ENCODE measurements around the gene CPN2.
A peak's percentile ranks its signal among the peaks of the same experiment; 100 is the strongest.

The CPN2 gene

GRCh38 chr3:194326192-194326967 lies 24.7 kb downstream of the CPN2 start:
- no peak for DNase-seq

GRCh38 chr3:194325424-194326153 lies 25.5 kb downstream of the CPN2 start:
- no peak for DNase-seq

- DNase-seq = no peak
Observed at GRCh38 chr3:194324823-194325327, 26.3 kb downstream of the CPN2 start.

GRCh38 chr3:194323785-194324735 lies 27.1 kb downstream of the CPN2 start:
- DNase-seq = no peak

- DNase-seq = no peak
Observed at GRCh38 chr3:194322678-194323211, 28.4 kb downstream of the CPN2 start.

- DNase-seq = no peak
Observed at GRCh38 chr3:194321693-194322640, 29.2 kb downstream of the CPN2 start.

- DNase-seq = no peak
Observed at GRCh38 chr3:194320744-194321243, 30.3 kb downstream of the CPN2 start.

GRCh38 chr3:194320100-194320499 lies 31.0 kb downstream of the CPN2 start:
- DNase-seq = no peak

- no peak for DNase-seq
Observed at GRCh38 chr3:194318511-194319161, 32.5 kb downstream of the CPN2 start.

- DNase-seq = no peak
Observed at GRCh38 chr3:194316918-194317317, 34.2 kb downstream of the CPN2 start.

- DNase-seq = no peak
Observed at GRCh38 chr3:194315965-194316361, 35.2 kb downstream of the CPN2 start.

GRCh38 chr3:194315088-194315964 lies 35.8 kb downstream of the CPN2 start:
- DNase-seq = peak; percentile 87

- DNase-seq = no peak
Observed at GRCh38 chr3:194314388-194315068, 36.6 kb downstream of the CPN2 start.

- DNase-seq = no peak
Observed at GRCh38 chr3:194313560-194314387, 37.4 kb downstream of the CPN2 start.

- no peak for DNase-seq
Observed at GRCh38 chr3:194312743-194313281, 38.3 kb downstream of the CPN2 start.

GRCh38 chr3:194312186-194312742 lies 38.9 kb downstream of the CPN2 start:
- DNase-seq = no peak

- DNase-seq = no peak
Observed at GRCh38 chr3:194311000-194311399, 40.1 kb downstream of the CPN2 start.
